GM19238 (cell line): ENCODE results near the gene ARID1B.

Experiments
- DNase-seq: peaks from one replicate; pipeline ENCODE4 v3.0.0; 2011; ENCODE audit warnings: low spot score; ENCODE audit not compliant: insufficient read length

ARID1B gene

DNA sequence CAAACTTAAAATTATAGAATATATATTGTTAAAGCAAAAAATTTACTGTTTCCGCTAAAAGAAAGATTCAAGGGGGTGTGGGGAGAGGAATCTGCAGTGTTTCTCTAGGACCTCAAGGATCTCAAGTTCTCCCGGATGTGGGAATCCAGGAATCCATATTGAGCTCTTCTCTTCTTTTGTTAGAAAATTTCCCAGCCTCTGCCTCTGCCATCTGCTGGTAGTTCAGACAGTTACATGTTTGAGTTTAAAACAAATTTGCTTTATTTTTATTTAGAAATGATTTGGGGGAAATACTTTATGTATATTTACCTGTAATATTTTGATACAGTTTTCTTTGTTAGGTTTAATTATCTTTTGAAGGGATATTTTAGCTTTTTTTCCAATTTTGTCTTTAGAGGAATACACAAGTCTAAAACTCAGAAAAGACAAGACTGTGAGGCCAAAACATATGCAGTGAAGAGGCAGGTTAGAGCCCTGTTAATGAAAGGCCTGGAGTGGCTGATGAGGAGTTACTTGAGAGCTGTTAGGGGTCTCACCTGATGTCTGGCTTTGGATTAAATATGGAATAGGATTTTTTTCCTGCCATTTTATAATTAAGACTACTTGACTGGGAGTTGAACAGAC, 268.8 kb downstream of the ARID1B start:
- no peak for DNase-seq

GRCh38 chr6:157046776-157047175, 269.6 kb downstream of the ARID1B start:
- DNase-seq, result no peak

GRCh38 chr6:157047328-157047727, 270.1 kb downstream of the ARID1B start:
- no peak for DNase-seq

DNA sequence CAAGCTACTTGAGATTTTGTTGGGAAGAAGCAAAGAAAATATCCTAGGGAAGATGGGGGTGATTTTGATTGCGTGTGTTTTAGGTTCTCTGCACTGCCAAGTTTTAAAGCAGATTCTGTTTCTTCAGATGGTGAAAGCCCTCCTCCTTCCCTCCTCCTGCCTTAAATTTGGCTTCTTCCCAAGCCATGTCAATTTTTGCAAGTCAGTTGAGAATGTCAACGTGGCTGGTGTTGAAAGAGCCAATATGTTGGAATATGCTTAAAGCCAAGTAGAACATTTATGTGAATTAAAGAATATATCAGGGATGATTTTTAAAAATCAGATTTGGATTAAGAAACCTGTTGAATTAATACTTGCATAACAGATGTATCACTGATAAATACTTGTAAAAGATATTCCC, 270.8 kb downstream of the ARID1B start:
- DNase-seq, result no peak

- DNase-seq, result no peak
These were observed 272.0 kb downstream of the ARID1B start for GRCh38 chr6:157049133-157049532.

DNA sequence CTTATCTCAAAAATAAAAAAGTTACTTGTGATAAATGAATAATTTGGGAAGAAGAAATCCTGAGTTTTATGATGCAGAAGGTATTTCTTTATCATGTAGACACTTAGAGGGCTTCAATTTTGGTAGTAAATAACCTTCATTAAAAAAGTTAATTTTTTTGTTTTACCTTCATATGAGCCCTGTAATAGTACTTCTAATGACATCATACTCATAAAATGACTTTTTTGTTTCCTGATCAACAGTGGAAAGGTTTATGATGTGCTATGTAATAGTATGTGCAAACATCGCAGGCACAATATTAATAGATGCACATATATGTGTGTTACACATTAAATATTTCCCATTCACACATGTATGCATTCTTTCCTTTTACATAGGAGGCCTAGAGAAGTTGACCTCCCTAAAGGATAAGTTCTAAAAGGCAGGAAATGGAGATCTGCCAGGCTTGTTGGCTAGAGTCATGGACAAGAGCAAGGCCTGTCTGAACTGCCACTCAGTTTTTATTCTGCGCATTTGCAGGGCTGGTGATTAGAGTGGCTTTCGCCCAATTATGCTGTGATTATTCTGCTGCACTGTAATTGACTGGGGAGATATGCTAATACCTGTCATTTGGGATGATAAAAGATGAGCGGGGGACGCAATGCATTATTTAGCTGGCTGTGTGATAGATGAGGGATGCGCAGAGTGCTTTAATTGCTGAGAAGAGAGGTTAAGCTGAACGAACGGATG, 273.5 kb downstream of the ARID1B start:
- no peak for DNase-seq

GRCh38 chr6:157054531-157054979, 277.4 kb downstream of the ARID1B start:
- DNase-seq, result no peak

DNA sequence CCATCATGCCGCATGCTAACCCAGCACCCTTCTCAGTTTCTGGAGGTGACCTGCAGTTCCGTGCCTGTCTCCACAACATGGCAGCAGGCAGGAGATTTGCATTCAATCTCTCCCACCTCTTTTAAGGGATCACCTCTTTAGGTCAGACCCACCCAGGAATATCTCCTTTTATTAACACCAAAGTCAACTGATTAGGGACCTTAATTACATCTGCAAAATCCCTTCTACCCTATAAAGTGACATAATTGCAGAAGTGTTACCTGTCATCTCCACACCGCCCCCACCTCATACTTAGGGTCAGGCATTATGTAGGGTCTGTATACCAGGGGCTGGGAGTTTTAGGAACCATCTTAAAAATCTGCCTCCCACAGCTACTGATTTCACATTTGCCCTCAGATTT, 278.7 kb downstream of the ARID1B start:
- DNase-seq, result no peak

- no peak for DNase-seq
These were observed 279.1 kb downstream of the ARID1B start for GRCh38 chr6:157056275-157056674.

GRCh38 chr6:157058574-157058973, 281.4 kb downstream of the ARID1B start:
- no peak for DNase-seq

DNA sequence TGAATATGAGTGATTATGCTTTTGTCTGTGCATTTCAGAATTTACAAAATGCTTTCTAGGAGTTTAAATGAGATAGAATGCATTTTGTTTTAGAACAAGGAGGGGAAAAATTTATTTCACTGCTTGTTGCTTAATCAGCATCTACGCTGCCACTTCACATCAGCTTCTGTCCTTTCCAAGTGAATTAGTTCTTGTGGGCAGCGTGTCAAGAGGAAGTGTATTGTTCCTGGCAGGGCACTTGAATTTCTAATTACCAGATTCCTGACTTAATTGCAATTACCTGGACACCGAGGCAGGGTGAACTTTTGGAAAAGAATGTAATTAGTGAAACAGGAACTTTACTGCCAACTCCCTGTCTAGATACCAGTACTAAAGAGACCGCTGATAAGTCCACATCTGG, 282.6 kb downstream of the ARID1B start:
- DNase-seq, result no peak

- DNase-seq, result no peak
These were observed 283.3 kb downstream of the ARID1B start for GRCh38 chr6:157060440-157060952.

GRCh38 chr6:157061770-157062594, 284.8 kb downstream of the ARID1B start:
- no peak for DNase-seq

- no peak for DNase-seq
These were observed 286.2 kb downstream of the ARID1B start for GRCh38 chr6:157063176-157063905.

GRCh38 chr6:157063923-157064322, 286.7 kb downstream of the ARID1B start:
- DNase-seq, result no peak

GRCh38 chr6:157064502-157064901, 287.3 kb downstream of the ARID1B start:
- DNase-seq, result no peak

GRCh38 chr6:157065366-157065765, 288.2 kb downstream of the ARID1B start:
- no peak for DNase-seq

DNA sequence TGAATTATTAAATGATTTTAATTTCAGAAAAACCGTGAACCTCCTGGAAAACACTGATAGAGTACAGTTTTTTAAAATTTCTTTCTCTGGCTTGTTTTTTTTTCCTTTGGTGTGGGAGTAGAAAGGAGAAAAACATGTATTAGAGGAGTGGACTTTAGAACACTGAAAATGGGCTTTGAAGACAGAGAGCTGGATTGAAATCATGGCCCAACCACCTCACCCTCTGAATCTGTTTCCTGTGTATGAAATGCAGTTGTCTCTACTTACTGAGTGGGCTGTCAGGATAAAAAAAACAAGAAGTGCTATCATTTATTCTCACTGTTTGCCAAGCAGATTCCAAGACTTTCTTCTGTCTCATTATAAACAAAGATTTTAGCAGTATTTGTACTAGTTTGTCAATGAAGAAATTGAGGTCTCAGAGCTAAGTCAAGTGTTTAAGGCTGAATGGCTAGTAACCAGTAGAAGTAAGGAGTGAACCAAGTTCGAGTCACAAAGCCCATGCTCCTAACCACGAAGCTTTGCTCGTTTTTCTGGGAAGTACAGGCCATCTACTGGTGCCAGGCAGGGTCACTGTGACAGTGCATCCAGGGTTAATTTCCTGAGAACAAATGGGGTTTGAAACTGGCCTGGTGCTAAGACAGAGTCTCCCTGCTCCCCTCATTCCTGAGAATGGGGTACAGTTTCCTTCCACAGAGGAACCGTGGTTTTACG, 289.8 kb downstream of the ARID1B start:
- DNase-seq, result no peak

GRCh38 chr6:157067507-157067906, 290.3 kb downstream of the ARID1B start:
- DNase-seq, result no peak

DNA sequence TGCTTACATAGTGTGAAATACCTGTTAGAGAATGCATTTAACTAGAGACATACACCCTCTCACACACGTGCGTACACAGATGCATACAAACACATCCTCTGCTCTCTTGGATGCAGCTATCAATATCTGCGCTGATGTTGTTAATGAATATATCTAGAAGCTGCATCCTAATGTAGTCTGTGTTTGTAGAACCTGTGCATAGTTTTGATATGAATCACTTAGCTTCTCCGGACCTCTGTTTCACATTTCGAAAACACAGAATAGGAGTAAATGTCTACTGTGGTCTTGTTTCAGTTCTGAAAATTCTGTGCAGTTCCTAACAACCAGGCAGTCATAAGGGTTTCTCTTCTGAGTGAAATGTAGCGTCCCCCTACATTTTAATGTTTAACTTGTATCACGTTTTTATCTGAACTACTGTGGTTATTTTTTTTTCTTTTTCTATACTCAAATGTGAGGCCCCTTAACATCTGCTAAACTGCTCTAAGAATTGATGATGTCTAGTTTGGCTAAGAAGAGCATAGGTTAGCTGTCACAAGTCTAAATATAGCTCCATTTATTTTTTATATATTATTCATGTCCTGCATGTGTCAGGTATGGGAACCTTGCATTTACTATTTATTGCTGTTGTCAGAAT, 291.6 kb downstream of the ARID1B start:
- peak; percentile 24 for DNase-seq
